HEK293T (cell line): ENCODE measurements around the gene RAD51B.

ENCODE experiments used
- ARNT ChIP-seq: fragments of 450-650 bp; IDR thresholded peaks from 2 replicates; pipeline ENCODE4 v1.6.1; 2017; ENCODE audit warnings: mild to moderate bottlenecking
- BHLHE40 ChIP-seq: fragments of 450-650 bp; IDR thresholded peaks from 2 replicates; pipeline ENCODE4 v1.6.1; 2016; ENCODE audit warnings: mild to moderate bottlenecking, moderate library complexity, borderline replicate concordance
- FOXA1 ChIP-seq: fragments of 450-650 bp; IDR thresholded peaks from 2 replicates; pipeline ENCODE4 v1.6.1; 2016; ENCODE audit warnings: mild to moderate bottlenecking
- FOXK2 ChIP-seq: fragments of 450-650 bp; IDR thresholded peaks from 2 replicates; pipeline ENCODE4 v1.6.1; 2016; ENCODE audit warnings: mild to moderate bottlenecking
- FOXM1 ChIP-seq: fragments of 450-650 bp; IDR thresholded peaks from 2 replicates; pipeline ENCODE4 v1.6.1; 2017; ENCODE audit warnings: mild to moderate bottlenecking, borderline replicate concordance
- HDGF ChIP-seq: fragments of 450-650 bp; IDR thresholded peaks from 2 replicates; pipeline ENCODE4 v1.6.1; 2017; ENCODE audit warnings: antibody characterized with exemption, borderline replicate concordance
- LEF1 ChIP-seq: fragments of 450-650 bp; IDR thresholded peaks from 2 replicates; pipeline ENCODE4 v1.6.1; 2017; ENCODE audit warnings: mild to moderate bottlenecking, borderline replicate concordance
- SP1 ChIP-seq: fragments of 450-650 bp; IDR thresholded peaks from 2 replicates; pipeline ENCODE4 v1.6.1; 2017
- SUZ12 ChIP-seq: fragments of 450-650 bp; IDR thresholded peaks from 2 replicates; pipeline ENCODE4 v1.6.1; 2016; ENCODE audit warnings: mild to moderate bottlenecking
- ZNF384 ChIP-seq: fragments of 450-650 bp; IDR thresholded peaks from 2 replicates; pipeline ENCODE4 v1.6.1; 2016

DNA sequence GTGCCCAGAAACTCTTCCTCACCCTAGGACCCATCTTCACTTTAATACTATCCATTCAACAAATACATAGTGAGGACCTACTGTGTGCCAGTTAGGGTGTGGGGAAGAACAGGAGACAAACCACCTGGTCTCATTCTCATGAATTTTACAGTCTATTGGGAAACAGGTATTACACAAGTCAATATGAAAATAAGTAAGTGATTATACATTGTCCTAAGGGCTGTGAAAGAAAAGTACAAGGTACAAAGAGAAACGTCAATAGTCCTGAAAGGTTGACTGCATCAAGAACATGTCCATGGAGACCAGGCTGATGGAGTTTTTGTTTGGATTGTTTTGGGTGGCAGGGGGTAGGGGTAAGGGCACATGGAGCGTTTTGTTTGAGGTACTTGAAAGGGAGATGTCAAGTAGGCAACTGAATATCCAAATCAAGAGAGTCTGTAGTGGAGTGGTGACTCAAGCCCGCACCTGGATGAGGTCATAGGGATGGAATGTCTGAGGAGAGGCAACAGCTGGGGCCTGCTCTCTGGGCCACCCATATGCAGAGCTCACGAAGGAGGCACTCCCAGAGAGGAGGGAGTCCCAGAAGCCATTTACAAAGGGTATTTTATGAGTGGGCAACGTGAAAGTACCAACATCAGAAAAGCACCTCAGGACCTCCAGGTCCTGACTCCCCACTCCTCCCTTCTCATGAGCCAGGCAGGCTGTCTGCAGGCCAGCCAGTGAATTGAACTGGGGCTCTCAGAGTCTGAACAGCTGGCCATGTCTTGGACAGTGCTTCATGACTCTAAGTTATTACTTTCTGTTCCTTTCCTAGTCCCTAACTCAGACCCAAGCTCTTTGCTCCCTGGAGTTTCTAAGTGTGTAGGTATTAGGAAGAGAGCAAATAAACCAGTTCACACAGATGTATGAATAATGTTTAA is 701.3 kb downstream of the RAD51B start:
- no peak for TF ChIP-seq HDGF
- TF ChIP-seq SUZ12, result no peak
- no peak for TF ChIP-seq SP1
- TF ChIP-seq FOXK2, result no peak
- no peak for TF ChIP-seq FOXA1
- no peak for TF ChIP-seq LEF1
- TF ChIP-seq BHLHE40, result no peak
- no peak for TF ChIP-seq ZNF384
- TF ChIP-seq FOXM1, result no peak
- no peak for TF ChIP-seq ARNT
